SH-SY5Y (cell line): ENCODE data around the gene WNT2.
A peak's percentile ranks its signal among the peaks of the same experiment; 100 is the strongest.

Experiments
- GATA2 ChIP-seq: IDR thresholded peaks from 2 replicates; pipeline ENCODE4 v1.6.1; 2011; ENCODE audit warnings: mild to moderate bottlenecking, low read depth, low read length
- GATA3 ChIP-seq: IDR thresholded peaks from 2 replicates; pipeline ENCODE4 v1.6.1; 2011; ENCODE audit warnings: low read depth, mild to moderate bottlenecking, low read length, moderate library complexity

Gene WNT2

DNA sequence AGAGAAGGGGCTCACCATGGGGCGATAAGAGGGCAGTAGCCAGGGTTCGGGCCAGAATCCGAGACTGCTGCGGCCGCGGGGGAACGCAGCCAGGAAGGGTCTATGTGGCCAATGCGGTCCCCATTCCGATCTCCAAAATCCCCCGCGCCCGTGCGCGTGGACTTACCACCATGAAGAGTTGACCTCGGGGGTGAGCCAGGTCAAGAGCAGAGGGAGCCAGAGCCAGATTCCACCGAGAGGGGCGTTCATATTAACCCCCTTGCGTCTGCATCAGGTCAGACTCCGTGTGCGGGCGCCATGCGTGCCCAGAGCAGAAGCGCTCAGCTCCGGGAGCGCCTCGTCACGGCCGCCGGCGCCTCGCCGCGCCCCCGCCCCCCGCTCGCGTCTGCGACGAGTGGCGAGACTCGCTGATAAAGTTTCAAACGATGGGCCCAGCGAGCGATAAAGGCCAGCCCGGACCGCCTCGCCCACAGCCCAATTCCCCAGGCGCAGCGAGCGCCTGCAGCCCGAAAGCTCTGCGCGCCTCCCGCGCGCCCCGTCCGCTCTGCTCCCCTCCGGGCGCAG, at the start of gene WNT2:
Gene WNT2, minus strand, starts transcription at position 318 of the 564 bp plus-strand sequence. Its CDS starts 69 bp downstream, at position 249.
- no peak for TF ChIP-seq GATA3
- no peak for TF ChIP-seq GATA2

- TF ChIP-seq GATA3 (no peak), GATA2 (no peak)
Observed at GRCh38 chr7:117372073-117372472, 49.2 kb upstream of the WNT2 start.

DNA sequence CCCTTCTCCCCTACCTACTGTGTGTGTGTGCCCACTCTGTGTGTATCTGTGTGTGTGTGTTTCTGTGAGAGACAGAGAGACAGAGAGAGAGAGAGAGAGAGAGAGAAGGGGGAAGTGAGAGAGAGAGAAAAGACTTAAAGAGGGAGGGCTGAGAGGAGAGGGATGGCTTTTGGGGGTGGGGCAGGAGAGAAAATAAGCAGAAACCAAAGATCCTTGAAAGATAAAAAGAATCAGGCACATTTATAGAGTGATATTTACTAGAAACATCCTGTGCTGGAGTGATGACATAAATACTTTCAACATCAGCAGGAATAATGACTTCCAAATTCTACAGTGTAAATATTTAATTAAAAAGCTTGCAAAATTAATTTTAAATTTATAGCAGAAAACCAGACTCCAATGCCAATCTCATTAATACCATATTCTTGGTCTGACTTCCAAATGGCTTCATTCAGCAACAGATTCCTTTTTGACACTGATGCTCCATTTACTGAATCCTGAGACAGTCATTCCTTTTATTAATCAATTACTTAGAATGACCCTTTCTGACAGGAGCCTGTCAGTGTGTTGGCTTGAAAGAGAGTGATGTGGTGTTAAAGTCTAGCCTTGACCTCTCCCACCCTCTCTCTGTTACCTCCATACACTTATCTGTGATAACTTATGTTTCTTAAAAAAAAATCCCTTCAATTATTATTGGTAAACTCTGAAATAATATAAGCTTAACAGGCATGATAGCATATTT, 41.7 kb upstream of the WNT2 start:
- TF ChIP-seq GATA3 = no peak
- no peak for TF ChIP-seq GATA2

DNA sequence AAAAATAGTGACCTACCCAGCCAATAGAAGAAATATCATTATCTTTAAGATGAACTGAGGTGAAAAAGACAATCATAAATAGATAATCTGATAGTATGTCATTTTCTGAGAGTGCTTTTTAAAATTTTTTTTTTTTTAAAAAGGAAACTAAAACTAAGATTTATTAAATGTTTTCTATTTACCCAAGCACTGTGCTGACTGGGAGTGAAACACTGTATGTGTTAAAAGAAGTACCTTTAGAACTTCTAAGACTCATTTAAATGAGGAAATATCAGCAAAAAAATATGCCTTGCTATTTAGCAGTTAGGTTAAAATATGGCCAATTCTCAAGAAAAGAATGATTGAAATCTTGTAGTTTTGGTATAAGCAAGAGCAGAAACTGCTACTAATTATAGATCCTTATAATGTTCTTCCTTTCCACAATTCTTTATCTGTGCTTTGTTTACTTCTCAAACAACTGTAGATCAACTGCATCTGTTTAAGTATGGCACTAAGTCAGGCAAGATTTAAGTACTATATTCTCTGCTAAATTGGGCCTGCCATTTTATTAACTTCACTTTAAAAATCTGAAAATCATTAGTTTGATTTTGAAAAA, 39.5 kb upstream of the WNT2 start:
- TF ChIP-seq GATA3 (no peak), GATA2 (no peak)

- no peak for TF ChIP-seq GATA2
- no peak for TF ChIP-seq GATA3
Observed at GRCh38 chr7:117350027-117350426, 27.2 kb upstream of the WNT2 start.

- peak; percentile 34; the same call in 1 of the 2 replicates for TF ChIP-seq GATA2
- TF ChIP-seq GATA3 = 0 out of 2 replicates have a peak, but pooled peaks have one; percentile 16
Observed at GRCh38 chr7:117349570-117349969, 26.7 kb upstream of the WNT2 start.

DNA sequence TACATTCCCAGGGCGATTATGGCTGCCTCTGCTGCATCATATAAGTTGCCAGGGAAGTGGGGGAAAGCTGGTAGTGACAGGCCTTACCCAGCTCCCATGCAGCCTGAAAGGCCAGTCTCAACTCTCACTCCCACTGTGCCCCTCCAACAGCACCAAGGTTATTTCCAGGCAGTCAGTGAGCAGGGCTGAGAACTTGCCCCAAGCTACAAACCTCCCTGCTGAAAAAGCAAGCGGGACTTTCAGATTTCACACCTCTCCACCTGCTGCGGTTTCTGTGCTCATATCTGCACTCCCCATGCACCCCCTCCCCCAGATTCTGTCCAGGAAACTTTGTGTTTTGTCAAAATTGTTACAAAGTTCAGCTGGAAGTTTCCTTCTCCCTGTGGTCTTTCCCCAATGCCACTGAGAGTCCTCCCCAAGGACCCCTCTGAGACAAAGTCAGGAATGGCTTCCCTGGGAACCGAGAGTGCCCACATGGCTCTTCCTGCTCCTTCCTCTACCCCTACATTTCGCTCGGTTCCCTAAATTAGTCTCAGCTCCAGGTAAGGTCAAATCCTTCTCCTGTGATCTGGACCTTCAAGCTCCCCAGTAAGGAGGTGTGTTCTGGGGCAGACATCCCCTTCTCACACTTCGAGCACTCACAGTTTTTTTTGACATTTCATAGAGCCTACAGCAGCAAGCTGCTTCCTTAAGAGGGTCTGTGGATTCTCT, 25.3 kb upstream of the WNT2 start:
- TF ChIP-seq GATA3 (no peak), GATA2 (no peak)

GRCh38 chr7:117347480-117347879, 24.6 kb upstream of the WNT2 start:
- no peak for TF ChIP-seq GATA2
- TF ChIP-seq GATA3 = no peak

DNA sequence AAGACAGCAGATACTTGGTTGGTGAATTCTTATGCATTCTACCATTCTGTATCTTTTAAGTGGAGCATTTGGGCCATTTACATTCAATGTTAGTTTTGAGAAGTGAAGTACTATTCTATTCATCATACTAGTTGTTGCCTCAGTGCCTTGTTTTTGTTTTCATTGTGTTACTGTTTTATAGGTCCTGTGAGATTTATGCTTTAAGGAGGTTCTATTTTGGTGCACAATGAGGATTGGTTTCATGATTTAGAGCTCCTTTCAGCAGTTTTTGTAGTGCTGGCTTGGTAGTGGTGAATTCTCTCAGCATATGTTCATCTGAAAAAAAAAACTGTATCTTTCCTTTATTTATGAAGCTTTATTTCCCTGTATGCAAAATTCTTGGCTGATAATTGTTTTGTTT, 23.3 kb upstream of the WNT2 start:
- no peak for TF ChIP-seq GATA2
- no peak for TF ChIP-seq GATA3

DNA sequence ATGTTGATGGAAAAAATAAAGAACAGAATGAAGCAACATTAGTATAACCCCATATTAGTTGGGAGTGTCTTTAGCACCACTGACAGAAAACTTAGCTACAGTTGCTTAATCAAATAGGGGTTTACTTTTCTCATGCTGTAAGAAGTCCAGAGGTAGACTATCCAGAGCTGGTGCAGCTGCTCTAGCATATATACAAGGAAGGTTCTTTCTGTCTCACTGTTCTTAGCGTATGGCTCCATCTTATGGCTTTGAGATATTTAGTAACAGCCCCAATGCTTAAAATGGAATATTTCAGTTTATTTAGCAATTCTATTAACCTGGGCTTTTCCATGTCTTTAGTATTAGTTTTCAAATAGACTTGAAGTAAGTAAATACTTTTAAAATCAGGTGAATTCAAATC, 15.2 kb upstream of the WNT2 start:
- TF ChIP-seq GATA3 (no peak), GATA2 (no peak)

DNA sequence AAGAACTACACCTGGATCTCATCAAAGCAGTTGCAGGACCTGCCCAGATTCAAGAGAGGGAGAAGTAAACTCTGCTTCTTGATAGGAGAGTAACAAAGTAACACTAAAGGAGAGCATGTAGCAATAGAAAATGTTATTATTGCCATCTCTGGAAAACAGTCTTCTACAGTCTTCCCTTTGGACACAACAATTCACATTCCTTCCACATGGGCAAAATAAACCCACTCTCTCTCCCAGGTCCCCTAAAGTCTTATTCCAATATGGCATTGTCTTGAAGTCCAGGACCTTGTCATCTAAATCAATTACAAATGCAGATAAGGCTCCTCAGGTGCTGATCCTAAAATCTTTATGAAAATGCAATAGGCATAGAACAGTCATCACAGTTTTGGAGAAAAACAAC, 10.3 kb upstream of the WNT2 start:
- TF ChIP-seq GATA3 (no peak), GATA2 (no peak)

DNA sequence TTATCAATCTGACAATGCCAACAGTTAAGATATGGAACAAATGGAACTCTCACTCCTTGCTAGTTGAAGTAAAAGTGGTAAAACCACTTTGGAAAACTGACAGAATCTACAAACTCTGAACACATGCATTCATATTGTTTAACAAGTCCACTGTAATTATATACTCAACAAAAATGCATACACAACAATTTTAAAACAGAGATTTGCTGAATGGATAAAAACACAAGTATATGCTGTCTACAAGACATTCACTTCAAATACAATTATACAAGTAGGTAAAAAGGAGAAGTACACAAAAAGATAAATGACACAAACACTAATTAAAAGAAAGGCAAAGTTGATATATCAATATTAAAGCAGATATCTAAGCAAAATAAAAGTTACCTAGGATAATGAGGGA, 9.2 kb upstream of the WNT2 start:
- TF ChIP-seq GATA2 = no peak
- no peak for TF ChIP-seq GATA3

DNA sequence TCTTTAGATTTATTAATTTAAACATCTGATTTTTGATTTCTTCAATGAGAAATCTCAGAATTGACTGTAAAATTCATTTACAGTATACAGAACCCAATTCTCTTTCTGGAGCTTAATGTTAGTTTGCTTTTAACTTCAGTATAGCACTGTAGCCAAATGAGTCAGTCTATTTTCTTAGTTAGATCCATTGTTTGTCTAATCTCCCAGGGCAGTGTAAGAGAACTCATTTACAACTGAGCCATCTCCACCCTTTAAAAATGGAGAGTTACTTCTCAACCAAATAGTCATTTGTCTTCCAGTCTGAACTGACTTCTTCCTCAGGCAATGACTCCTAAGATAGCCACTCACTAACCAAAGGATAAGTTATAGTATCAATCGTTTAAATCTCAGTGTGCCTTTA, 3.0 kb upstream of the WNT2 start:
- no peak for TF ChIP-seq GATA3
- TF ChIP-seq GATA2 = no peak

DNA sequence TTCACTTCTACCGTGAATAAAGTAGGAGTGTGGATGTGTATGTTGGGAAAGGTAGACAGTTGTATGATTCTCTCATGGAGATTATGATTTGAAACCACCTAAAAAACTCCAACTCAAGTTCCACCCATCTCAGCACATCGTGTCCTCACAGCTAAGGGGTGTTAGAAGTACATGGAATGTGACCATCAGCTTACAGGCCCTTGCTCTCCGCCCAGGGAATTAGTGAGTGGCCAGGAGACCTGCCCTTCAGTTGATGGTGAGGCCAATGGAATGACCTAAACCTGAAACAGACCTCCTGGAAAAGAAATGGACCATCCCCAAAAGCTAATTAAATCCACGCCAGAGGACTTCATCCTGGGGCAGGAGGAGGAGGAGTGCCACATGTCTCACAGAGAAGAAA, 2.1 kb upstream of the WNT2 start:
- TF ChIP-seq GATA3 = no peak
- TF ChIP-seq GATA2 = no peak
